ENCODE data around the gene ANKRD11.
"Not testable (repeated sequence)": the region's sequence is repeated elsewhere in the genome, so short reads cannot be mapped to it uniquely, and the experiment has no call there.

ANKRD11 gene

GRCh38 chr16:89401641-89402445 lies 88.5 kb downstream of the ANKRD11 start:
- no peak for DNase-seq

DNA sequence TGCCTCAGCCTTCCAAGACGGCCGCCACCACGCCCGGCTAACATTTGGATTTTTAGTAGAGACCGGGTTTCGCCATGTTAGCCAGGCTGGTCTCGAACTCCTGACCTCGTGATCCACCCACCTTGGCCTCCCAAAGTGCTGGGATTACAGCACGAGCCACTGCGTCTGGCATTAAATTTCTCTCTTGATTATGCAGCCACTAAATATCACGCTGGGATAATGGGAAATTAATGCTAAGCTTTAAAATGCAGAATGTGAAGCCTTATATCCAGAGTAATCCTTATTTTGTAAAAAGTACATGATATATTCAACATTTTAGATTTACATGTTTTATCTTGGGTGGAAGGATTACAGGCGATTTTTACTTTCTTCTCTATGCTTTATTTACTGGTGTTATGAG lies 89.2 kb downstream of the ANKRD11 start:
- no peak for DNase-seq

GRCh38 chr16:89400740-89401139 lies 89.6 kb downstream of the ANKRD11 start:
- DNase-seq = no peak

DNA sequence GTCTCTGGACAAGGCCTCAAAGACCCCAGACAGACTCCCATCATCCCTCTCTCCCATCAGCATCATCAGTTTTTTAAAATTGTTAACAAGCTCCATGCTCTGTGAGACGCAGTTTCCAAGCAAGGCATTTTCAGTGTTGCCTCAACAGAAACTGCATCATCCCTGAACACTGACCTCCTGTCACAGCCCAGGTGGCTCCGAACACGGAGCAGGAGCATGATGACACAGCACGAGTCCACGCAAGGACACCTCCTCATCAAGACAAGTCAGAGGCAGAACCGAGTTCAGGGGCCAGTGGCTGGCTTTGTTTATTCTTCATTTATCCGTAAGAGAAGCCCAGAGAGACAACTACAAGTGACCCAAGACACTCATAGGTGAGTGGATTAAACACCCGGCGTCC lies 91.4 kb downstream of the ANKRD11 start:
- DNase-seq = no peak

DNA sequence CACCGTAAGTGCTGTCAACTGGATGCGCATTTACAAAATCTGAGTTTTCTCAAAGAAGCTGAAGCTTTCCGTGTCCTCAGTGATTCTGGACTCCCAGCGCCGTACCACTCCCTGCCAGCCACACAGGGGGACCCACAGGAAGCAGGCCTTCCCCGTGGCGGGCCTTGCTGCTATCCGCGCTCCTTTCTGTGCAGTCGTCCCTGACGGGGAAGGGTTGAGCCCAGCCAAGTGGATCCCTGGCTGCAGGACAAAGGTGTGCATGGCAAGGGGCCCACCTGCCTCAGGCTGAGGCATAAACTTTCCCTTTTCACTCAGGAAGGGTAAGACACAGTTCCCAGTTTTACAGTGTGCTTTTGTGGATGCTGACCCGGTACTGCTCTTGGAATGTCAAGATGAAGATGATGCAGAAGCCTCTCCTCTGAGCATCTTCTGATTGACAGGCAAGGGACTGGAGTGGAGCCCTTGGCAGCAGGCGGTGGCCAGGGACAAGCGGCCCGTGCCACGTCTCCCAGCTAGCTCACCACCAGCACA lies 93.0 kb downstream of the ANKRD11 start:
- no peak for DNase-seq

- no peak for DNase-seq
These were observed 94.2 kb downstream of the ANKRD11 start for GRCh38 chr16:89396156-89396555.

DNA sequence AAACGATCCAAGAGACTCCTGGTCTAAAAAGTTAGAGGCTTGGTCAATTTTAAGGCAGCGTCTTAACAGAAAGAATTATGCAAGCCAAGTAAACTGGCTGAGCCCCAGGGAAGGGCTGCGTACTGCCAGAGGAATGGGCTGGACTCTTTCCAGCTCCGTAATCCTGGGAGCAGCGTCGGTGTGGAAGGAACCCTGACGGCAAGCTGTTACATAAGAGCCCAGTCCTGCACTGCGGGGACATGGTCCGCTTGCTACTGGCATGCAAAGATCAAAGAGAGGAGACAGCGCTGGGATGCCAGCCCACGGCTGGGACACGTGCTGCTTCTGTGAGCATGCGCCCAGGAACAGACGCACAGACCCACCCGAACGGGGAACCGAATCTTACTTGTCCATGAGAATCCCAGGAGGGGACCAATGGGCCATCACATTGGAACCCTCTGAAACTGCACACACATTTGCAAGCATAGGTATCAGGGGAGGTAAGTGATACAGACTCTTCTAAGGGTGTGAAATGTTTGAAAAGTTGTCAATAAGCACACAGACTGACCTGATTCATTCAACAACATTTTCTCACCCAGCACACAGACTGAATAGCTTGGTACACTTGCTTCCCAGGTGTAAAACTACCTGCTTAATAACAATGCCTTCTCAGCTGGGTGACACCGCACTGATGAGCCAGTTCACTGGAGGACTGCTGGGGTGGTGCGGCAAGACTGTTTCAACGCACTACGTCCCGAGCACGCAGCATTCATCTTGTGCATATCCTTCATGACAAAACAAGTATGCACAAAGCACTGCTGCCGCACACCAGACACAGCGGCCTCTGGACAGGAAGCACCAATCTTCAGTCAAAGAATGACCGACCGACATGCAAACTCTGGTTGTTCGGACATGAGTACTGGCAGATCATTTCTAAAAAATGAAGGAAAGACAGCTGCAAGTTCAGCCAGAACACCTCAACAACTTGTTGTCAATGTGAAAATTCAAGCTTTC lies 94.9 kb downstream of the ANKRD11 start:
- no peak for DNase-seq

DNA sequence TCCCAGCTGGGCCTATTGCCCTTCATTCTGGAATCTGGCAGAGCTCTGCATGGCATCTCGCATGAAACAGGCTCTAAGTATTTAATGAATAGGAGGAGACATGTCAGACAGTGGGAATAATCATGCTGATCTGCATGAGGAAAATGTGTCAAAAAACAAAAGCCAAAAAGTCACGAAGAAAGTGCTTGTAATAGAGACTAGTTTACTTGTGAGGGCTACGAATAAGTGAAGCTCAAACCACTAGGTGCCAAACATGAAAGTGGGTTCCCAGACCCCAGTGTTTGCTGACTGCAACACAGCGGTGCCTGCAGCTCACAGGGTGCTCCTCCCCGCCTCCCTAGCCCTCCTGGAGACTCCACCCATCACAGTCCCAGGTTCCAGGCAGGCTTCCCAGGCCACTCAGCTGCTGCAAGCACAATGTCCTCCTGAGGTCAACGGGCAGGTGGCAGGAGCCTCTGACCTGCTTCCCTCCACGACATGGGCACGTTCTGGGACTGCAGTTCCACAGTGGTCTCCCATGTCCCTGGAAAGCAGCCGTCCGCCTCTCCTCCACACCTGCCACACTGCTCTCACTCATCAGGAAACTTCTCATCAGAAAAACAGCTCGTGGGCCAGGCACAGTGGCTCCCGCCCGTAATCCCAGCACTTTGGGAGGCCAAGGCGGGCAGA lies 96.5 kb downstream of the ANKRD11 start:
- DNase-seq = no peak

GRCh38 chr16:89392881-89393737 lies 97.3 kb downstream of the ANKRD11 start:
- no peak for DNase-seq

DNA sequence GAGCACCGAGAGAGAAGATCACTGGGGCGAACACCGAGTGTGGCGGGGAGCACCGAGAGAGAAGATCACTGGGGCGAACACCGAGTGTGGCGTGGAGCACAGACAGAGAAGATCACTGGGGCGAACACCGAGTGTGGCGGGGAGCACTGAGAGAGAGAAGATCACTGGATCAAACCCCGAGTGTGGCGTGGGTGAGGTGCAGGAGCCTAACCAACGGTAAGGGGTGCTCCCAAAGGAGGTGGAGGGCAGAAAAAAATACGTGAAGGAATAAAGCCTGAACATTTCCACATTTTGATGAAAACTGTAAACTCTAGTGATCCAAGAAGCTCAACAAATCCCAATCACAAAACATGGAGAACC lies 100.2 kb downstream of the ANKRD11 start:
- not testable (repeated sequence) for DNase-seq

- not testable (repeated sequence) for DNase-seq
These were observed 100.7 kb downstream of the ANKRD11 start for GRCh38 chr16:89389504-89390223.

- no peak for DNase-seq
These were observed 101.8 kb downstream of the ANKRD11 start for GRCh38 chr16:89388536-89388935.

DNA sequence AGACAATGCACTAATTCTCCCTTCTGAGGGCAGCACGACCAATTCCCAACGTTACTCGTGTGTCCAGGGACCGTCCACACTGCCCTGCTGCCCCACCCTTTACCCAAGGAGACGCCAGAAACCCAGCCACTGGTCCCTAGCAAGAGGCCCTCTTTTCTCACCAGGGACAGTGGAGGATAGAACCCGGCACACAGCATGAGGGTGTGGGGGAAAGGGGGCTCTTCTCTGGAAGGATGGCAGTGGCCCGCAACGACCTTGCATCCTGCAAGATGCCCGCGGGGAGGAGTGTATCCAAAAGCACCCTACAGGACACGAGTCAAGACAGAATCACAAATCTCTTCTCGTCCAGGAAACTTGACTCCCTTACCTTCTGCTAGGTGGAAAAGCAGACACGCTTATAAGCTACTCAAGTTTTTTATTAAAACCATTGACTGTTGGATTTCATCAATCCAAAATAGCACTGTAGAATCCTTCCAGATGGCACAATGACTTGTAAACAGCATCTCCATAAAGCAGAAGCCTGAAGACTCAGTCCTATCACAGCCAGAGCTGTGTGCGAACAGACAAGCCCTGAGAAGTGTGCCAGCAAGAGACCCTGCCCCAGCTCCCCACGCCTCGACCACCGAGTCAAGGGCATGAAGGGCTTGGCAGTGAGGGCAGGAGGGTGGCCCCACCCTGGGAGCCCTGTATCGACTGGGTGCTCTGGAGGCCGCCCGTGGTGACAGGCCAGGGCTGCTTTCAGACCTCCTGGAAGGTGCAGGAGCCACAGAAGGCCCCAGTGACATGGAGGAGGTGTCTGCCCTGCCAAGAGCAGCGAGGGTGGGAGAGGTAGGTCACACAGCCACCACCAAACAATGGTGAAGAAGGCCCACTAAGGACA lies 103.8 kb downstream of the ANKRD11 start:
- no peak for DNase-seq

DNA sequence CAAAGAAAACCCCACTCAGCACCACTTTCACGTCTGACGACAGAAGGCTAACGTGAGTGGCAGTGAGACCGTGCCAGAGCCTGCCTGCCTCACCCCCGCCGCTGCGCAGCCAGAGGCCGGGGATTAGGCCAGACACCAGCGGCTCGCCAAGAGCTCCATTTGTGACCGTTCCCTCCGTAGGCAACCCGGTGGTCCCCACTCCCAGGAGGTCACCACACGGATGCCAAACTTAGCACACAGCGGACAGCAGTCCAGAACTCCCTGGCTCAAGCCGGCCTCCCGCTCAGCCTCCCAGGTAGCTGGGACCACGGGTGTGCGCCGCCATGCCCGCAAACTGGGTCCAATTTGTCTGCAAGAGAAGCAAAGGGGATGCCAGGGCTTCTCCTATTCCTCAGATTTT lies 104.6 kb downstream of the ANKRD11 start:
- DNase-seq = no peak

DNA sequence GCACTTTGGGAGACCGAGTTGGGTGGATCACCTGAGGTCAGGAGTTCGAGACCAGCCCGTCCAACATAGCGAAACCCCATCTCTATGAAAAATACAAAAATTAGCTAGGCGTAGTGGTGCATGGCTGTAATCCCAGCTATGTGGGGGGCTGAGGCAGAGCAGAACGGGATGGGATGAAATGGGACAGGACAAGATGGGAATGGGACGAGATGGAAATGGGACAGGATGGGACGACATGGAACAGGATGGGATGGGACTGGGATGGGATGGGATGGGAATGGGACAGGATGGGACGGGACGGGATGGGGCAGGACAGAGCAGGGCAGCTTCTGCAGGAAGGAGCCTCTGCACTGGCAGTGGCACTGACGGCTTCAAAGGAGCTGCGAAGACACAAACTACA lies 106.1 kb downstream of the ANKRD11 start:
- no peak for DNase-seq

GRCh38 chr16:89383095-89384003 lies 107.0 kb downstream of the ANKRD11 start:
- DNase-seq = no peak

GRCh38 chr16:89382555-89382954 lies 107.8 kb downstream of the ANKRD11 start:
- not testable (repeated sequence) for DNase-seq

DNA sequence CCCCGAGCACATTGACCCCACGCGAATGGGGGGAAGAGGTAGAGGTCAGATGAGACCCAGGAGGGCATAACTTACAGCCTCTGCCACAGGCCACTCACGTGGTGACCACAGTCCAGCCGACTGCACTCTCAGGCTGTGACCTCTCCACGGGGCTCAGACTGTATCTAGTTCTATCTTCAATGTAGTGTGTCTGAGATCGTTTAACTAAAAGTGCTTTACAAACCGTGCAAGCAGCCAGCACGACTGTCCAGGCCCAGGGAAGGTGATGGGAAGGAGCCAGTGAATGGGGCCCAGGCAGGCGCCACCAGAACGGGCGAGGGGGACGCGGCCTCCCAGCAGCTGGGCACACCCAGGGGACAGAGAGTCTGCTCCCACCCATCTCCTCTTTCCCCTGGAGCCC lies 108.6 kb downstream of the ANKRD11 start:
- no peak for DNase-seq

- no peak for DNase-seq
These were observed 109.7 kb downstream of the ANKRD11 start for GRCh38 chr16:89380681-89381080.

All from Kasumi-1 (cell line).